ENCODE data around the gene KCNA5. TPM values are rescaled to one million over a fixed set of nuclear protein-coding genes. Genes with fewer than 3 reads are reported as not detected.

Gene KCNA5
- polyA plus RNA-seq, 2 donors = 0.71 to 0.81 TPM

DNA sequence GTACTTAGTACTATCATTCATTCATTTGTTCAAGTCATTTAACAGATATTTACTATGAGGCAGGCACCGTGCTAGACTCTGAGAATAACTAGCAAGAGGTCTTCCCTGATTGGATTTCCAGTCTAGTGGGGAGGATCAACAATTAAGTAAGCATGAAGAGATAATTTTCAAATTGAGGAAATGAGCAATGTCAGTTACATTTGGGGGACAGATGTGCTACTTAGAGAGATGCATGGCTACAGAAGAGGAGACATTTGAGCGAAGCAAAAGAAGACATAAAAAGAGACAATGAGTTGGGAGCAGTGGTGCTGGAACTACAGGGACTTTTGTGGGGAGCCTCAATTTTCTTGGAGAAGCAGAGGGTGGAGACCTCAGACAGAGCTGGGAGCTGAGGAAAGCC, 7.7 kb downstream of the KCNA5 start:
- peaks cover 2 to 7% of the 10 kb centered on the region in 2 donors for H3K27me3 ChIP-seq (ENCODE audit: control insufficient read depth in 1 of 2, insufficient read depth in 2 of 2, low read length in 2 of 2)
- no peaks in the 10 kb centered on the region for H3K36me3 ChIP-seq (ENCODE audit: control insufficient read depth in 2 of 2, insufficient read depth in 2 of 2, low read length in 1 of 2)
- WGBS, 2 donors = 84 to 85% methylated on average over 2 of the region's 2 CpGs
- no peak overlapping the region for H3K4me3 ChIP-seq (ENCODE audit: low read depth in 1 of 2, low read length in 2 of 2)
- no peaks in the 10 kb centered on the region for H3K4me1 ChIP-seq (ENCODE audit: control insufficient read depth in 2 of 2, insufficient read depth in 2 of 2, low read length in 1 of 2)
- no peaks in the 10 kb centered on the region for H3K9me3 ChIP-seq (ENCODE audit: control insufficient read depth in 2 of 2, insufficient read depth in 1 of 2, low read depth in 1 of 2, low read length in 1 of 2)
- no peak overlapping the region for H3K27ac ChIP-seq (ENCODE audit: low read depth in 2 of 2, low read length in 1 of 2)

DNA sequence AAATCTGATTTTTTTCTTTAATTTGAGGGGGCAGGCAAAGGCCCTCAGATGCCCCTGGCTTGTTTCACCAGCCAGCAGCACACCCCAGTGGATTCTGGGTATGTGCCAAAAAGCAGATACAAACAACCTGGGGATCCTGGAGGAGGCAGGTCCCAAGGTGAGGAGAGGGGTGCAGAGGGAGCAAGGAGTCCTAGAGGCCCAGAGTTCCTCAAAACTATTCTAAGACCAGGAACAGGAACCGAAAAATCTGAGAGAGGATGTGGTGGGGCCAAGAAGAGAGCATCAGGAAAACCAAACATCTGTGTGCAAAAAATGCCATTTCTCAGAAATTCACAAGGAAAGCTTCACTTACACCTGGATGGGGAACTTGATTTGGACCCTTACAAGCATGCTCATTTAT, 8.2 kb downstream of the KCNA5 start:
- Histone ChIP-seq H3K27me3 (ENCODE audit: control insufficient read depth in 1 of 2, insufficient read depth in 2 of 2, low read length in 2 of 2) (peaks cover 2 to 7% of the 10 kb centered on the region in 2 donors), H3K4me1 (ENCODE audit: control insufficient read depth in 2 of 2, insufficient read depth in 2 of 2, low read length in 1 of 2) (no peaks in the 10 kb centered on the region), H3K27ac (ENCODE audit: low read depth in 2 of 2, low read length in 1 of 2) (no peak overlapping the region), H3K4me3 (ENCODE audit: low read depth in 1 of 2, low read length in 2 of 2) (no peak overlapping the region), H3K9me3 (ENCODE audit: control insufficient read depth in 2 of 2, insufficient read depth in 1 of 2, low read depth in 1 of 2, low read length in 1 of 2) (no peaks in the 10 kb centered on the region), H3K36me3 (ENCODE audit: control insufficient read depth in 2 of 2, insufficient read depth in 2 of 2, low read length in 1 of 2) (no peaks in the 10 kb centered on the region)
- WGBS, 2 donors = 69 to 79% methylated on average over 1 of the region's 1 CpG

DNA sequence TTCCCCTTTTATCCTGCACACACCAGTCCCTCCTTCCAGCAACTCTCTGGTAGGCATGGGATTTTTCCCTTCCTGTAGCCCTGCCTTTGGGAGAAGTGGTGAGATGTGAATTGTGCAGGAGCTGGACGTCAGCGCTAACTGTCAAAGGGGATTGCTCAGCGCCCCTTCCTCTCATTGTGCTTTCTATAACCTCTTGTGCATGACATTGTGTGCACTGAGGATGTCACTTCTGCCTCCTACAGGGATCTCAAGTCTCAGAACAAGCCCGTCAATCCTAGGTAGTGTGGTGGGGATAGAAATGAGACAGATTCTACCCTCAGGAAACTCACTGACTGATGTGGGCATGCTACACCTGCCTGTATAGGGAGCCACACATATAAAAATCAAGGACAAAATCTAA, 8.7 kb downstream of the KCNA5 start:
- Histone ChIP-seq H3K9me3 (ENCODE audit: control insufficient read depth in 2 of 2, insufficient read depth in 1 of 2, low read depth in 1 of 2, low read length in 1 of 2) (no peaks in the 10 kb centered on the region), H3K4me3 (ENCODE audit: low read depth in 1 of 2, low read length in 2 of 2) (no peak overlapping the region), H3K36me3 (ENCODE audit: control insufficient read depth in 2 of 2, insufficient read depth in 2 of 2, low read length in 1 of 2) (no peaks in the 10 kb centered on the region), H3K4me1 (ENCODE audit: control insufficient read depth in 2 of 2, insufficient read depth in 2 of 2, low read length in 1 of 2) (no peaks in the 10 kb centered on the region), H3K27me3 (ENCODE audit: control insufficient read depth in 1 of 2, insufficient read depth in 2 of 2, low read length in 2 of 2) (peaks cover 2 to 7% of the 10 kb centered on the region in 2 donors), H3K27ac (ENCODE audit: low read depth in 2 of 2, low read length in 1 of 2) (no peak overlapping the region)
- WGBS, 2 donors = 78% methylated on average over 4 of the region's 4 CpGs

- no peaks in the 10 kb centered on the region for H3K36me3 ChIP-seq (ENCODE audit: control insufficient read depth in 2 of 2, insufficient read depth in 2 of 2, low read length in 1 of 2)
- H3K27ac ChIP-seq (ENCODE audit: low read depth in 2 of 2, low read length in 1 of 2) = no peak overlapping the region
- no peak overlapping the region for H3K4me3 ChIP-seq (ENCODE audit: low read depth in 1 of 2, low read length in 2 of 2)
- H3K4me1 ChIP-seq (ENCODE audit: control insufficient read depth in 2 of 2, insufficient read depth in 2 of 2, low read length in 1 of 2) = no peaks in the 10 kb centered on the region
- peaks cover 0 to 2% of the 10 kb centered on the region in 2 donors for H3K27me3 ChIP-seq (ENCODE audit: control insufficient read depth in 1 of 2, insufficient read depth in 2 of 2, low read length in 2 of 2)
- H3K9me3 ChIP-seq (ENCODE audit: control insufficient read depth in 2 of 2, insufficient read depth in 1 of 2, low read depth in 1 of 2, low read length in 1 of 2) = no peaks in the 10 kb centered on the region
- WGBS, 2 donors = 42 to 56% methylated on average over 6 of the region's 6 CpGs
These were observed 15.7 kb downstream of the KCNA5 start for GRCh38 chr12:5059358-5059757.

GRCh38 chr12:5060958-5061357, 17.3 kb downstream of the KCNA5 start:
- WGBS, 2 donors = 70 to 72% methylated on average over 3 of the region's 3 CpGs
- Histone ChIP-seq H3K27ac (ENCODE audit: low read depth in 2 of 2, low read length in 1 of 2) (no peak overlapping the region), H3K27me3 (ENCODE audit: control insufficient read depth in 1 of 2, insufficient read depth in 2 of 2, low read length in 2 of 2) (peaks cover 0 to 4% of the 10 kb centered on the region in 2 donors), H3K36me3 (ENCODE audit: control insufficient read depth in 2 of 2, insufficient read depth in 2 of 2, low read length in 1 of 2) (no peaks in the 10 kb centered on the region), H3K4me3 (ENCODE audit: low read depth in 1 of 2, low read length in 2 of 2) (no peak overlapping the region), H3K4me1 (ENCODE audit: control insufficient read depth in 2 of 2, insufficient read depth in 2 of 2, low read length in 1 of 2) (no peaks in the 10 kb centered on the region), H3K9me3 (ENCODE audit: control insufficient read depth in 2 of 2, insufficient read depth in 1 of 2, low read depth in 1 of 2, low read length in 1 of 2) (no peaks in the 10 kb centered on the region)

DNA sequence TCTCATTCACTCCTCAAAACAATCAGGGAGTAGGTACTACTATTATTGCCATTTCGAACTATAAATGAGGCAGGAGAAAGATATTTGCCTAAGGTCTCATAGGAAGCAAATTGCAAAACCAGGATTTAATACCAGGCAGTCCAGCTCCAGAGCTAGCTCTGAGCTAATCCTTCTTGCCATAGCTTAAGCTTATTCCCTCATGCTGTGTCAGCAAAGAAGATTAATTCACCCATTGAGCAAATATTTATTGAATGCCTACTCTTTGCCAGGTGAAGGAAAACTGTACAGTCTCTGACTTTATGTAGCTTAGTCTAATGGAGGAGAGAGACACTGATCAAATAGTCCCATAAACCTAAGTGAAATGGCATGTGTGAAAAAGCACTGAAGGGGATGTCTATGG, 19.5 kb downstream of the KCNA5 start:
- Histone ChIP-seq H3K9me3 (ENCODE audit: control insufficient read depth in 2 of 2, insufficient read depth in 1 of 2, low read depth in 1 of 2, low read length in 1 of 2) (no peaks in the 10 kb centered on the region), H3K4me3 (ENCODE audit: low read depth in 1 of 2, low read length in 2 of 2) (no peak overlapping the region), H3K36me3 (ENCODE audit: control insufficient read depth in 2 of 2, insufficient read depth in 2 of 2, low read length in 1 of 2) (no peaks in the 10 kb centered on the region), H3K27me3 (ENCODE audit: control insufficient read depth in 1 of 2, insufficient read depth in 2 of 2, low read length in 2 of 2) (peaks cover 0 to 4% of the 10 kb centered on the region in 2 donors), H3K27ac (ENCODE audit: low read depth in 2 of 2, low read length in 1 of 2) (no peak overlapping the region), H3K4me1 (ENCODE audit: control insufficient read depth in 2 of 2, insufficient read depth in 2 of 2, low read length in 1 of 2) (no peaks in the 10 kb centered on the region)
- 44 to 48% methylated on average over 1 of the region's 1 CpG for WGBS, 2 donors

DNA sequence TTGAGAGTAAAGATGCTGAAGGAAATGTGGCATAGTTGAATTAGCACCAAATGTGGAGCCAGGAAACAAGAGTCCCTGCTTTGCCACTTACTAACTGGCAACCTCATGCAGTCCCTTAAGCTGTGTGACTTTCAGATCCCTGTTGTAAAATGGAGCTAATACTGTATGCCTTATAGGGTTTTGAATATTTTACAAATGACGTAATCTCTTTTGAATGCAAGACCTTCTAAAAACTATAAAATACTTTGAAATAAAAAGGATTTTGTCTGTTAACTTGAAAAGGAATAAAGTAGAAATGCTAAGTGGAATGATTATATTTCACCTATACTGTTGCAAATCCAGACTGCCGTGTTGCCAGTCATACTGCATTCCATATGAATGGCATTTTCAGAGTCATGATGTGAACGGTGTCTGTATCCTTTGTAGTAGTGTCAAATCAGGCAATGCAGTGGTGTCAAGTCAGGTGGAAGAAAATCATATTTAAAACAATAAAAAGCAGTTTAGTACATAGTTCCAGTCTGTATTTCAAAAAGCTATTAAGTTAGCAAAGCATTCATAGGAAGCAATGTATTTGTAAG, 21.3 kb downstream of the KCNA5 start:
- 83 to 87% methylated on average over 3 of the region's 3 CpGs for WGBS, 2 donors
- no peaks in the 10 kb centered on the region for H3K4me1 ChIP-seq (ENCODE audit: control insufficient read depth in 2 of 2, insufficient read depth in 2 of 2, low read length in 1 of 2)
- no peak overlapping the region for H3K27ac ChIP-seq (ENCODE audit: low read depth in 2 of 2, low read length in 1 of 2)
- no peaks in the 10 kb centered on the region for H3K9me3 ChIP-seq (ENCODE audit: control insufficient read depth in 2 of 2, insufficient read depth in 1 of 2, low read depth in 1 of 2, low read length in 1 of 2)
- no peak overlapping the region for H3K4me3 ChIP-seq (ENCODE audit: low read depth in 1 of 2, low read length in 2 of 2)
- peaks cover 0 to 4% of the 10 kb centered on the region in 2 donors for H3K27me3 ChIP-seq (ENCODE audit: control insufficient read depth in 1 of 2, insufficient read depth in 2 of 2, low read length in 2 of 2)
- H3K36me3 ChIP-seq (ENCODE audit: control insufficient read depth in 2 of 2, insufficient read depth in 2 of 2, low read length in 1 of 2) = no peaks in the 10 kb centered on the region

GRCh38 chr12:5066251-5066650, 22.6 kb downstream of the KCNA5 start:
- Histone ChIP-seq H3K9me3 (ENCODE audit: control insufficient read depth in 2 of 2, insufficient read depth in 1 of 2, low read depth in 1 of 2, low read length in 1 of 2) (no peaks in the 10 kb centered on the region), H3K36me3 (ENCODE audit: control insufficient read depth in 2 of 2, insufficient read depth in 2 of 2, low read length in 1 of 2) (no peaks in the 10 kb centered on the region), H3K4me1 (ENCODE audit: control insufficient read depth in 2 of 2, insufficient read depth in 2 of 2, low read length in 1 of 2) (no peaks in the 10 kb centered on the region), H3K27me3 (ENCODE audit: control insufficient read depth in 1 of 2, insufficient read depth in 2 of 2, low read length in 2 of 2) (peaks cover 0 to 4% of the 10 kb centered on the region in 2 donors), H3K4me3 (ENCODE audit: low read depth in 1 of 2, low read length in 2 of 2) (no peak overlapping the region), H3K27ac (ENCODE audit: low read depth in 2 of 2, low read length in 1 of 2) (no peak overlapping the region)
- 76 to 79% methylated on average over 4 of the region's 4 CpGs for WGBS, 2 donors

- 51 to 64% methylated on average over 2 of the region's 2 CpGs for WGBS, 2 donors
- peaks cover 0 to 2% of the 10 kb centered on the region in 2 donors for H3K9me3 ChIP-seq (ENCODE audit: control insufficient read depth in 2 of 2, insufficient read depth in 1 of 2, low read depth in 1 of 2, low read length in 1 of 2)
- H3K36me3 ChIP-seq (ENCODE audit: control insufficient read depth in 2 of 2, insufficient read depth in 2 of 2, low read length in 1 of 2) = no peaks in the 10 kb centered on the region
- H3K27me3 ChIP-seq (ENCODE audit: control insufficient read depth in 1 of 2, insufficient read depth in 2 of 2, low read length in 2 of 2) = peaks cover 0 to 4% of the 10 kb centered on the region in 2 donors
- no peaks in the 10 kb centered on the region for H3K4me1 ChIP-seq (ENCODE audit: control insufficient read depth in 2 of 2, insufficient read depth in 2 of 2, low read length in 1 of 2)
- H3K4me3 ChIP-seq (ENCODE audit: low read depth in 1 of 2, low read length in 2 of 2) = no peak overlapping the region
- no peak overlapping the region for H3K27ac ChIP-seq (ENCODE audit: low read depth in 2 of 2, low read length in 1 of 2)
These were observed 24.4 kb downstream of the KCNA5 start for GRCh38 chr12:5068126-5068525.

DNA sequence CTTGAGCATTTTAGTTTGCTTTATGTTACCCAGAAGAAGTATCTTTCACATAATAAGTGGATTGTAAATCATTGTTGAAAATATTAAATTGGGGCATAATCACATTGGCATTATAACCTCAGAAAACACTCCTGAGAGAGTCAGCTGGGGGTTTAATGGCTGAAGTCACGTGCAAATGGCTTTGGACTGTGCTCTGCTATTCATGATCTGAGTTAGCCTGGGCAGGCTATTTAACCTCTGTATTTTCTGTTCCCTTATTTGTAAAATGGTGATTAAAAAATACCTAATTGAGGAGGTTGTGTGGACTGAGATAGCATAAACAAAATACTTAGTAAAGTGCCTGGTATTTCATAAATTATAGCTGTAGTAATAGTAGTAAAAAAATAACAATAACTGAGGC, 24.9 kb downstream of the KCNA5 start:
- 79 to 80% methylated on average over 1 of the region's 1 CpG for WGBS, 2 donors
- no peaks in the 10 kb centered on the region for H3K4me1 ChIP-seq (ENCODE audit: control insufficient read depth in 2 of 2, insufficient read depth in 2 of 2, low read length in 1 of 2)
- no peak overlapping the region for H3K4me3 ChIP-seq (ENCODE audit: low read depth in 1 of 2, low read length in 2 of 2)
- H3K36me3 ChIP-seq (ENCODE audit: control insufficient read depth in 2 of 2, insufficient read depth in 2 of 2, low read length in 1 of 2) = no peaks in the 10 kb centered on the region
- H3K27me3 ChIP-seq (ENCODE audit: control insufficient read depth in 1 of 2, insufficient read depth in 2 of 2, low read length in 2 of 2) = peaks cover 0 to 4% of the 10 kb centered on the region in 2 donors
- no peak overlapping the region for H3K27ac ChIP-seq (ENCODE audit: low read depth in 2 of 2, low read length in 1 of 2)
- peaks cover 0 to 2% of the 10 kb centered on the region in 2 donors for H3K9me3 ChIP-seq (ENCODE audit: control insufficient read depth in 2 of 2, insufficient read depth in 1 of 2, low read depth in 1 of 2, low read length in 1 of 2)
